ENCODE measurements around the gene DLG2. TPM values are rescaled to one million over a fixed set of nuclear protein-coding genes. Genes with fewer than 3 reads are reported as not detected.

DLG2 gene
- total and polyA plus RNA-seq, 4 donors = 0.30 to 5.5 (median 0.68) TPM

DNA sequence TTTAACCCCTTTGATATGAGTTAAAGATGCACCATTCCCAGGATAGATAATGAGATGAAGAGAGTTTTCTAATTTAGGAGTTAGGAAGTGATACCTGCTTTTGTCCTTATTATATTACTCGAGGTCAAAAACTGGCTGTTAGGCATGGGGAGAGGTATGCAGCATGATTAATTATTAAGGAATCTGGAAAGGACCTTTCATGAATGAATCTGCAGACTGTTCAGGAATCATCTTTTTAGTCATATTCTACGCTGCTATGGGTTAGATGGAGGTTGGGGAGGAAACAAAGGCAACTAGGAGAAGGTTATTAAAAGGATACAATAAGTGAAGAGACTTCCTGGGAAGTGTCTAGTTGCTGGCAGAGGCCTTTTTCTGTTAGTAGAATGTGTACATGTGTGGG is 1848.5 kb downstream of the DLG2 start (continued):
- TF ChIP-seq, protein P1, sequence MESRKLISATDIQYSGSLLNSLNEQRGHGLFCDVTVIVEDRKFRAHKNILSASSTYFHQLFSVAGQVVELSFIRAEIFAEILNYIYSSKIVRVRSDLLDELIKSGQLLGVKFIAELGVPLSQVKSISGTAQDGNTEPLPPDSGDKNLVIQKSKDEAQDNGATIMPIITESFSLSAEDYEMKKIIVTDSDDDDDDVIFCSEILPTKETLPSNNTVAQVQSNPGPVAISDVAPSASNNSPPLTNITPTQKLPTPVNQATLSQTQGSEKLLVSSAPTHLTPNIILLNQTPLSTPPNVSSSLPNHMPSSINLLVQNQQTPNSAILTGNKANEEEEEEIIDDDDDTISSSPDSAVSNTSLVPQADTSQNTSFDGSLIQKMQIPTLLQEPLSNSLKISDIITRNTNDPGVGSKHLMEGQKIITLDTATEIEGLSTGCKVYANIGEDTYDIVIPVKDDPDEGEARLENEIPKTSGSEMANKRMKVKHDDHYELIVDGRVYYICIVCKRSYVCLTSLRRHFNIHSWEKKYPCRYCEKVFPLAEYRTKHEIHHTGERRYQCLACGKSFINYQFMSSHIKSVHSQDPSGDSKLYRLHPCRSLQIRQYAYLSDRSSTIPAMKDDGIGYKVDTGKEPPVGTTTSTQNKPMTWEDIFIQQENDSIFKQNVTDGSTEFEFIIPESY (IDR thresholded peaks at IDR 0.05) = no peak
- TF ChIP-seq FOXA2 (IDR thresholded peaks at IDR 0.05) (no peak), RAD21 (IDR thresholded peaks at IDR 0.05) (no peak), HNF4G (IDR thresholded peaks at IDR 0.05) (no peak), YY1 (IDR thresholded peaks at IDR 0.05) (no peak), JUND (IDR thresholded peaks at IDR 0.05) (no peak)
- TF ChIP-seq, protein P2, sequence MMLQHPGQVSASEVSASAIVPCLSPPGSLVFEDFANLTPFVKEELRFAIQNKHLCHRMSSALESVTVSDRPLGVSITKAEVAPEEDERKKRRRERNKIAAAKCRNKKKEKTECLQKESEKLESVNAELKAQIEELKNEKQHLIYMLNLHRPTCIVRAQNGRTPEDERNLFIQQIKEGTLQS (IDR thresholded peaks at IDR 0.05) = no peak

DNA sequence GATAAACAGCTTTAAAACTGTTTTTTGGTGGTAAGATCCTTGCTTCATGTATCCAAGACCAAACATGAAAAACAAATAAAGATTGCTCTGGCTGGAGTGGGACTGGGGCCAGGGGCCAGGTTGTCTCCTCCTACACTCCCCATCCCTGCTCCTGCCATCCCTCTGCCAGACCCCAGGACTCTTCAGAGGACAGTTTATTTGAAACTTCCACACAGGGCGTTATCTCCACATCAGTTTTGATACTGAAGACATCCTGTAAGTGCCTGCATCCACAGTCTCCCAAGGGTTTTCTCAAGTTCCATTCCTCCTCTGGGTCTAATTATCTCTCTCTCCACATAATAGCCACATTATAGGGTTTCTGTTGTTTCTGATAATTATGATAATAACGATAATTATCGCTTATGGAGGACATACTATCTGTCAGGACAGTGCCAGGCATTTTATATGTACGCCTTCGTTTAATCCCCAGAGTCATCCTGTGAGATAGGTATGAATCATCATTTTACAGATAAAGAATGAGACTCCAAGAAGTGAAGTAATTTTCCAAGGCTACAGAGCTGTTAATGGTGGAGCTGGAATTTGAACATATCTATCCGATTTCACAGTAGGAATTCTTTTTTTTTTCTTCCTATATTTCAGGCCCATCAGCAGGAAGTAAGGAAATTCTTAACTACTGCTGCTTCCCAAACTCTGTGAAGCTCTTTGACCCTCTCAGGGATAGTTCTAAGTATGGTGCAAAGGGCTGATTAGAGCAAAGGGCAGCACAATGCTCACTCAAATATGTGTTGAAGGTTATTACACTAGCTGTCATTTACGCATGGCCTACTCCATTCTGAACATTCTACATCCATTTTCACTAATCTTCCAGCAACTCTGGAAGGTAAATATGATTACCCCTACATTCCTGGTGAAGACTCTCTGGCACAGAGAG is 1852.9 kb downstream of the DLG2 start:
- 83% methylated on average over 7 of the region's 7 CpGs for WGBS
- no peak for DNase-seq (ENCODE audit: low spot score)
- Histone ChIP-seq H3K9me3 (ENCODE audit: control insufficient read depth in 4 of 4, low read length in 3 of 4) (no peaks in the 10 kb centered on the region), H3K9ac (ENCODE audit: low read depth in 1 of 2, low read length in 2 of 2) (no peak overlapping the region), H3K4me1 (ENCODE audit: control insufficient read depth in 4 of 4, insufficient read depth in 4 of 4, low read length in 3 of 4) (no peaks in the 10 kb centered on the region), H3K27me3 (ENCODE audit: control insufficient read depth in 4 of 4, insufficient read depth in 4 of 4, low read length in 3 of 4) (no peaks in the 10 kb centered on the region), H3K4me3 (ENCODE audit: low read depth in 1 of 3, low read length in 3 of 3) (no peak overlapping the region), H3K36me3 (ENCODE audit: control insufficient read depth in 4 of 4, insufficient read depth in 3 of 4, low read depth in 1 of 4, low read length in 3 of 4) (no peaks in the 10 kb centered on the region), H3K27ac (ENCODE audit: low read depth in 1 of 2, low read length in 2 of 2) (no peak overlapping the region)
- TF ChIP-seq RAD21 (IDR thresholded peaks at IDR 0.05) = no peak
- TF ChIP-seq TAF1 (conservative IDR thresholded peaks at IDR 0.05) = no peak
- TF ChIP-seq, protein P3, sequence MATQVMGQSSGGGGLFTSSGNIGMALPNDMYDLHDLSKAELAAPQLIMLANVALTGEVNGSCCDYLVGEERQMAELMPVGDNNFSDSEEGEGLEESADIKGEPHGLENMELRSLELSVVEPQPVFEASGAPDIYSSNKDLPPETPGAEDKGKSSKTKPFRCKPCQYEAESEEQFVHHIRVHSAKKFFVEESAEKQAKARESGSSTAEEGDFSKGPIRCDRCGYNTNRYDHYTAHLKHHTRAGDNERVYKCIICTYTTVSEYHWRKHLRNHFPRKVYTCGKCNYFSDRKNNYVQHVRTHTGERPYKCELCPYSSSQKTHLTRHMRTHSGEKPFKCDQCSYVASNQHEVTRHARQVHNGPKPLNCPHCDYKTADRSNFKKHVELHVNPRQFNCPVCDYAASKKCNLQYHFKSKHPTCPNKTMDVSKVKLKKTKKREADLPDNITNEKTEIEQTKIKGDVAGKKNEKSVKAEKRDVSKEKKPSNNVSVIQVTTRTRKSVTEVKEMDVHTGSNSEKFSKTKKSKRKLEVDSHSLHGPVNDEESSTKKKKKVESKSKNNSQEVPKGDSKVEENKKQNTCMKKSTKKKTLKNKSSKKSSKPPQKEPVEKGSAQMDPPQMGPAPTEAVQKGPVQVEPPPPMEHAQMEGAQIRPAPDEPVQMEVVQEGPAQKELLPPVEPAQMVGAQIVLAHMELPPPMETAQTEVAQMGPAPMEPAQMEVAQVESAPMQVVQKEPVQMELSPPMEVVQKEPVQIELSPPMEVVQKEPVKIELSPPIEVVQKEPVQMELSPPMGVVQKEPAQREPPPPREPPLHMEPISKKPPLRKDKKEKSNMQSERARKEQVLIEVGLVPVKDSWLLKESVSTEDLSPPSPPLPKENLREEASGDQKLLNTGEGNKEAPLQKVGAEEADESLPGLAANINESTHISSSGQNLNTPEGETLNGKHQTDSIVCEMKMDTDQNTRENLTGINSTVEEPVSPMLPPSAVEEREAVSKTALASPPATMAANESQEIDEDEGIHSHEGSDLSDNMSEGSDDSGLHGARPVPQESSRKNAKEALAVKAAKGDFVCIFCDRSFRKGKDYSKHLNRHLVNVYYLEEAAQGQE (IDR thresholded peaks at IDR 0.05) = no peak
- TF ChIP-seq JUND (IDR thresholded peaks at IDR 0.05) = no peak
- no peak for TF ChIP-seq HNF4A (conservative IDR thresholded peaks at IDR 0.05)
- TF ChIP-seq, protein P2 (IDR thresholded peaks at IDR 0.05) = no peak
- TF ChIP-seq FOXA1 (IDR thresholded peaks at IDR 0.05) = no peak
- TF ChIP-seq EGR1 (IDR thresholded peaks at IDR 0.05; ENCODE audit: low read depth in 2 of 2) = no peak
- no peak for TF ChIP-seq SP1 (IDR thresholded peaks at IDR 0.05)
- TF ChIP-seq, protein P4, sequence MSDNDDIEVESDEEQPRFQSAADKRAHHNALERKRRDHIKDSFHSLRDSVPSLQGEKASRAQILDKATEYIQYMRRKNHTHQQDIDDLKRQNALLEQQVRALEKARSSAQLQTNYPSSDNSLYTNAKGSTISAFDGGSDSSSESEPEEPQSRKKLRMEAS (IDR thresholded peaks at IDR 0.05) = no peak
- TF ChIP-seq, protein P1 (IDR thresholded peaks at IDR 0.05) = no peak
